GM06990 (cell line): ENCODE data around the gene SLX4IP.

Experiments used
- DNase-seq: peaks from one replicate; pipeline ENCODE4 v3.0.0-alpha.2; 2011; ENCODE audit not compliant: insufficient read length; ENCODE audit errors: extremely low read depth
- H3K27me3 ChIP-seq: replicated peaks from 2 replicates; pipeline ENCODE4 v1.6.0; 2011; ENCODE audit warnings: low read length; ENCODE audit not compliant: control insufficient read depth, insufficient read depth
- H3K36me3 ChIP-seq: 2 replicates; pipeline ENCODE4 v1.5.1; 2011; ENCODE audit warnings: low read length; ENCODE audit not compliant: control insufficient read depth, insufficient read depth
- H3K4me3 ChIP-seq: replicated peaks from 2 replicates; pipeline ENCODE4 v1.5.1; 2011; ENCODE audit warnings: low read depth, mild to moderate bottlenecking, control low read depth, low read length
- CTCF ChIP-seq: IDR thresholded peaks from 2 replicates; pipeline ENCODE4 v1.5.1; 2011; ENCODE audit warnings: low read length, control low read depth, mild to moderate bottlenecking, inconsistent platforms; ENCODE audit not compliant: insufficient read depth, poor library complexity, severe bottlenecking

Gene SLX4IP

GRCh38 chr20:10443936-10444335, 8.8 kb downstream of the SLX4IP start:
- no peak for DNase-seq
- Histone ChIP-seq H3K27me3 (no peaks in the 10 kb centered on the region), H3K4me3 (no peak overlapping the region), H3K36me3 (no peaks in the 10 kb centered on the region)
- no peak for TF ChIP-seq CTCF

- no peak overlapping the region for H3K4me3 ChIP-seq
- no peaks in the 10 kb centered on the region for H3K36me3 ChIP-seq
- TF ChIP-seq CTCF = no peak
- DNase-seq = no peak
- no peaks in the 10 kb centered on the region for H3K27me3 ChIP-seq
Measured at GRCh38 chr20:10445758-10446157, 10.7 kb downstream of the SLX4IP start.

- peak; percentile 47 for DNase-seq
- Histone ChIP-seq H3K27me3 (no peaks in the 10 kb centered on the region), H3K36me3 (no peaks in the 10 kb centered on the region), H3K4me3 (no peak overlapping the region)
- TF ChIP-seq CTCF = no peak
Measured at GRCh38 chr20:10447028-10447427, 11.9 kb downstream of the SLX4IP start.

GRCh38 chr20:10448270-10449156, 13.4 kb downstream of the SLX4IP start:
- no peak for TF ChIP-seq CTCF
- Histone ChIP-seq H3K36me3 (no peaks in the 10 kb centered on the region), H3K4me3 (no peak overlapping the region), H3K27me3 (no peaks in the 10 kb centered on the region)
- no peak for DNase-seq

GRCh38 chr20:10449270-10449669, 14.2 kb downstream of the SLX4IP start:
- H3K36me3 ChIP-seq = no peaks in the 10 kb centered on the region
- TF ChIP-seq CTCF = no peak
- H3K4me3 ChIP-seq = no peak overlapping the region
- DNase-seq = no peak
- H3K27me3 ChIP-seq = no peaks in the 10 kb centered on the region
